ENCODE measurements around the gene EHMT1. TPM values are rescaled to one million over a fixed set of nuclear protein-coding genes. Genes with fewer than 3 reads are reported as not detected.

EHMT1 gene
- total RNA-seq, 1 experiment from 2014 or later = 112 TPM

DNA sequence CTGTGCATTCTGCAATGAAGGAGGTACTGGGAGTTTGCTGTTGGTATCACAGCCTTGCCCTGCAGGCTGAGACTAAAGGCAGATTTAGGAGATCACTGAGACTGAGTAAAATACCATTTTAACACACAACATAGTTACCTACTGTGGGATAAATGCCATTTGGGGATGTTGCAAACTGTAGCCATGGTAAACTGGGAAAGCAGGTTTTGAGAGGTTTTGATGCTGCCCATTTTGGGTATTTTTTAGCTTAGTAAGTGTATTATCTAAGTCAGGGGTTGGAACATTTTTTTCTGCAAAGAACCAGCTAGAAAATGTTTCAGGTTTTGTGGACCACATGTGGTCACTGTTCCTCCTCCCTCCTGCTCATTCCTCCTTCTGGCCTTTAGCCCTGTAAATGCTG, 108.9 kb downstream of the EHMT1 start:
- no peak overlapping the region for H3K9ac ChIP-seq (ENCODE audit: extremely low read depth, insufficient read length, low read length)
- peaks cover 12% of the 10 kb centered on the region; the same call in 1 of the 2 replicates for H3K79me2 ChIP-seq (ENCODE audit: insufficient read depth, low read length)
- H3K4me1 ChIP-seq (ENCODE audit: insufficient read depth, low read length) = no peaks in the 10 kb centered on the region
- no peak overlapping the region for H2BK20ac ChIP-seq (ENCODE audit: low read depth, low read length, poor library complexity, severe bottlenecking)
- no peak overlapping the region for H3K18ac ChIP-seq (ENCODE audit: insufficient read length, low read depth, low read length)
- H4K20me1 ChIP-seq (ENCODE audit: control insufficient read depth, insufficient read depth, insufficient read length) = no peaks in the 10 kb centered on the region
- no peak overlapping the region for H4K91ac ChIP-seq (ENCODE audit: insufficient read length, low read depth, low read length)
- no peak overlapping the region for H2AFZ ChIP-seq (ENCODE audit: low read length)
- H4K8ac ChIP-seq (replicated peaks; ENCODE audit: insufficient read length, low read depth, low read length) = no peak overlapping the region
- no peak overlapping the region for H2BK12ac ChIP-seq (ENCODE audit: insufficient read length, low read depth, low read length)
- no peak overlapping the region for H3K23ac ChIP-seq (ENCODE audit: insufficient read length, low read depth, low read length)
- peaks cover 2 to 4% of the 10 kb centered on the region in 2 experiments; a peak in 2 of 5 replicates for H3K9me3 Mint-ChIP-seq
- no peaks in the 10 kb centered on the region for H3K23me2 ChIP-seq (ENCODE audit: insufficient read length, low read depth, low read length, poor library complexity, severe bottlenecking)
- no peak overlapping the region for H2BK120ac ChIP-seq (ENCODE audit: low read depth, low read length, poor library complexity, severe bottlenecking)
- H3K27ac ChIP-seq (ENCODE audit: insufficient read length, low read depth, low read length) = no peak overlapping the region
- TF ChIP-seq, protein P1, sequence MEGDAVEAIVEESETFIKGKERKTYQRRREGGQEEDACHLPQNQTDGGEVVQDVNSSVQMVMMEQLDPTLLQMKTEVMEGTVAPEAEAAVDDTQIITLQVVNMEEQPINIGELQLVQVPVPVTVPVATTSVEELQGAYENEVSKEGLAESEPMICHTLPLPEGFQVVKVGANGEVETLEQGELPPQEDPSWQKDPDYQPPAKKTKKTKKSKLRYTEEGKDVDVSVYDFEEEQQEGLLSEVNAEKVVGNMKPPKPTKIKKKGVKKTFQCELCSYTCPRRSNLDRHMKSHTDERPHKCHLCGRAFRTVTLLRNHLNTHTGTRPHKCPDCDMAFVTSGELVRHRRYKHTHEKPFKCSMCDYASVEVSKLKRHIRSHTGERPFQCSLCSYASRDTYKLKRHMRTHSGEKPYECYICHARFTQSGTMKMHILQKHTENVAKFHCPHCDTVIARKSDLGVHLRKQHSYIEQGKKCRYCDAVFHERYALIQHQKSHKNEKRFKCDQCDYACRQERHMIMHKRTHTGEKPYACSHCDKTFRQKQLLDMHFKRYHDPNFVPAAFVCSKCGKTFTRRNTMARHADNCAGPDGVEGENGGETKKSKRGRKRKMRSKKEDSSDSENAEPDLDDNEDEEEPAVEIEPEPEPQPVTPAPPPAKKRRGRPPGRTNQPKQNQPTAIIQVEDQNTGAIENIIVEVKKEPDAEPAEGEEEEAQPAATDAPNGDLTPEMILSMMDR (conservative IDR thresholded peaks at IDR 0.05) = no peak
- no peak overlapping the region for H3K14ac ChIP-seq (ENCODE audit: insufficient read depth, low read length)
- DNase-seq = no peak
- H3K56ac ChIP-seq (ENCODE audit: insufficient read length, low read depth, low read length) = no peak overlapping the region
- H2AK5ac ChIP-seq (ENCODE audit: insufficient read length, low read length) = no peak overlapping the region
- H4K5ac ChIP-seq (ENCODE audit: insufficient read length, low read depth, low read length) = no peak overlapping the region
- H3K4me1 Mint-ChIP-seq = peaks cover 23 to 24% of the 10 kb centered on the region in 2 experiments
- H3K27ac Mint-ChIP-seq = peak overlapping the region in 1 of 3 experiments; percentile 69; a peak in 3 of 7 replicates
- H3K27me3 ChIP-seq (ENCODE audit: insufficient read depth, low read length) = no peaks in the 10 kb centered on the region
- peaks cover 44 to 66% (median 58%) of the 10 kb centered on the region in 3 experiments for H3K36me3 Mint-ChIP-seq (ENCODE audit: insufficient read depth in 1 of 3, low read depth in 3 of 3)
- no peak overlapping the region for H2BK5ac ChIP-seq (ENCODE audit: insufficient read length, low read length)
- H3K9me3 ChIP-seq (ENCODE audit: control insufficient read depth, low read depth, low read length) = no peaks in the 10 kb centered on the region
- H3T11ph ChIP-seq (ENCODE audit: low read length) = no peak overlapping the region
- no peak overlapping the region for H3K4ac ChIP-seq (ENCODE audit: low read depth, low read length)
- no peak overlapping the region for H3K4me2 ChIP-seq (ENCODE audit: insufficient read depth, insufficient read length, low read length)
- H3K79me1 ChIP-seq (ENCODE audit: insufficient read depth, low read depth, low read length, poor library complexity, severe bottlenecking) = peaks cover 3% of the 10 kb centered on the region
- no peak overlapping the region for H3K4me3 Mint-ChIP-seq
- H3K27me3 Mint-ChIP-seq (ENCODE audit: low read depth) = no peaks in the 10 kb centered on the region
- H2BK15ac ChIP-seq (ENCODE audit: low read depth, low read length) = no peak overlapping the region

Measured in H9 (cell line).